Coronary artery (tissue), 2 donors: ENCODE data around the gene LMTK3.

Experiments used
- DNase-seq: peaks from one replicate; pipeline ENCODE4 v3.0.0-alpha.2; 2017; ENCODE audit warnings: low spot score
- H3K27ac ChIP-seq, 2 donors: fragments of 200-600 bp; sonication (generic); one replicate each; pipeline ENCODE4 v1.5.1; 2016 to 2019
- H3K4me3 ChIP-seq: fragments of 200-600 bp; sonication (generic); 2 replicates; pipeline ENCODE4 v1.5.1; 2016; ENCODE audit warnings: mild to moderate bottlenecking, moderate library complexity
- CTCF ChIP-seq: fragments of 200-600 bp; sonication (generic); IDR thresholded peaks from one replicate; pipeline ENCODE4 v1.5.1; 2019; ENCODE audit warnings: antibody characterized with exemption

Gene LMTK3

GRCh38 chr19:48466561-48467325, 44.9 kb downstream of the LMTK3 start:
- TF ChIP-seq CTCF, result no peak
- Histone ChIP-seq H3K27ac (no peak overlapping the region), H3K4me3 (no peak overlapping the region)
- no peak for DNase-seq

- no peak for DNase-seq
- no peak for TF ChIP-seq CTCF
- no peak overlapping the region for H3K27ac ChIP-seq
- no peak overlapping the region for H3K4me3 ChIP-seq
Observed at GRCh38 chr19:48465215-48465614, 46.4 kb downstream of the LMTK3 start.

- no peak for DNase-seq
- no peak overlapping the region for H3K27ac ChIP-seq
- H3K4me3 ChIP-seq, result no peak overlapping the region
- no peak for TF ChIP-seq CTCF
Observed at GRCh38 chr19:48461982-48462655, 49.5 kb downstream of the LMTK3 start.

- no peak overlapping the region for H3K27ac ChIP-seq
- no peak overlapping the region for H3K4me3 ChIP-seq
- DNase-seq, result no peak
- no peak for TF ChIP-seq CTCF
Observed at GRCh38 chr19:48461651-48461981, 50.0 kb downstream of the LMTK3 start.

GRCh38 chr19:48458016-48458415, 53.6 kb downstream of the LMTK3 start:
- Histone ChIP-seq H3K27ac (no peak overlapping the region), H3K4me3 (no peak overlapping the region)
- DNase-seq, result no peak
- no peak for TF ChIP-seq CTCF

GRCh38 chr19:48456864-48457263, 54.8 kb downstream of the LMTK3 start:
- H3K27ac ChIP-seq, result no peak overlapping the region
- no peak for DNase-seq
- no peak for TF ChIP-seq CTCF
- no peak overlapping the region for H3K4me3 ChIP-seq

GRCh38 chr19:48455908-48456562, 55.6 kb downstream of the LMTK3 start:
- no peak overlapping the region for H3K4me3 ChIP-seq
- TF ChIP-seq CTCF, result no peak
- DNase-seq, result no peak
- no peak overlapping the region for H3K27ac ChIP-seq
